Measurements from ENCODE around the gene NBAS. TPM values are rescaled to one million over a fixed set of nuclear protein-coding genes. Genes with fewer than 3 reads are reported as not detected.

Gene NBAS
- total and polyA plus RNA-seq, 9 donors: 25.8 to 48.9 (median 43.4) TPM

DNA sequence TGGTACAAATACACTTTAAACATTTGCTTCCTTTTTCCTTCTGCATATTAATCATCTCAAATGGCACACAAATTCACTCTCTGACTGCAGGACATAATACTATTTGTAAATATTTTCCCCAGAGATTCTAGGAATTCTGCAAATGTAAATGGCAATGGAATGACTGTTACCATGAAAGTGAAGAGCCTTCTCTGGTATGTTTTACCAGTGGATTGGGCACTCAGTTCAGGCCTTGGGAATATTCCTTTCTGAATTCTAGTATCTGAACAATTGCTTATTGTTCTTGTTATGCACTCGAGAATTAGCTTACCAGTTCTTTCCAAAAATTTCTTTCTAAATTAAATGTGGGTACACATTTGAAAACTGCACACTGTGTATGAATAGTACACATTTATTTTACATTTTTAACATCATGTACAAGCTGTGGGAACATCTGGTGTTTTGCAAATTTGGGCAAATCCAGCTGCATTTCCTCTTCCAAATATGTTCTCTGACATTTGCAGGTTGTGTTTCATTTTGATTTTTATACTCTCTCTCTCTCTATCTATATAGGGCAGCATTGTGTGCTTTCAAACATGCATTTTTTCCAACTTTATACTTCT lies 289.1 kb downstream of the NBAS start:
- Histone ChIP-seq H3K27ac (no peak overlapping the region), H3K9me3 (no peaks in the 10 kb centered on the region), H3K4me1 (ENCODE audit: insufficient read depth) (no peaks in the 10 kb centered on the region), H3K27me3 (no peaks in the 10 kb centered on the region), H3K4me3 (no peak overlapping the region), H3K36me3 (no peaks in the 10 kb centered on the region)
- WGBS, 3 donors: 18 to 41% (median 27%) methylated on average over 1 of the region's 1 CpG
- no peak for TF ChIP-seq POLR2A (IDR thresholded peaks at IDR 0.05)
- no peak for TF ChIP-seq EP300 (IDR thresholded peaks at IDR 0.05)
- TF ChIP-seq, protein P1, sequence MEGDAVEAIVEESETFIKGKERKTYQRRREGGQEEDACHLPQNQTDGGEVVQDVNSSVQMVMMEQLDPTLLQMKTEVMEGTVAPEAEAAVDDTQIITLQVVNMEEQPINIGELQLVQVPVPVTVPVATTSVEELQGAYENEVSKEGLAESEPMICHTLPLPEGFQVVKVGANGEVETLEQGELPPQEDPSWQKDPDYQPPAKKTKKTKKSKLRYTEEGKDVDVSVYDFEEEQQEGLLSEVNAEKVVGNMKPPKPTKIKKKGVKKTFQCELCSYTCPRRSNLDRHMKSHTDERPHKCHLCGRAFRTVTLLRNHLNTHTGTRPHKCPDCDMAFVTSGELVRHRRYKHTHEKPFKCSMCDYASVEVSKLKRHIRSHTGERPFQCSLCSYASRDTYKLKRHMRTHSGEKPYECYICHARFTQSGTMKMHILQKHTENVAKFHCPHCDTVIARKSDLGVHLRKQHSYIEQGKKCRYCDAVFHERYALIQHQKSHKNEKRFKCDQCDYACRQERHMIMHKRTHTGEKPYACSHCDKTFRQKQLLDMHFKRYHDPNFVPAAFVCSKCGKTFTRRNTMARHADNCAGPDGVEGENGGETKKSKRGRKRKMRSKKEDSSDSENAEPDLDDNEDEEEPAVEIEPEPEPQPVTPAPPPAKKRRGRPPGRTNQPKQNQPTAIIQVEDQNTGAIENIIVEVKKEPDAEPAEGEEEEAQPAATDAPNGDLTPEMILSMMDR (IDR thresholded peaks at IDR 0.05): no peak
- intact Hi-C loops (cut with DNase I): no loop called here
- no peak for DNase-seq

DNA sequence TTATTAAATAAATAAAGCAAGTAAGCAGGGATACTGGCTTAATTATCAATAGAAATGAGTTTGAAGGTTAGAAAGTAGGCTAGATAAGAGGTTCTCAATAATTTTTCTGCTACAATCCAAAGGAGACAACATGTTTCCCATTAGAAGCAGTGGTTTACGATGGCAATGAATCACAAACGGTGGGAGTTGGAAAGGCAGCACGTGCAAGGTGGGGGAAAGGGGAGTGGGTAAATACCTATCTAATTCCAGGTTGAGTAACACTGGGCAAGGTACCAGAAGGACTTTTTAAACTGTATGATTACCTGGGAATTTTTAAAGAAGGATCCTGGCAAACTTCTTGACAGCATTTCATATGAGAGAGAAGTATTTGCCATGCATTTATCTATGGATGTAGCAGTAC lies 289.9 kb downstream of the NBAS start:
- 46 to 57% (median 46%) methylated on average over 3 of the region's 3 CpGs for WGBS, 3 donors
- H3K27ac ChIP-seq: no peak overlapping the region
- DNase-seq: no peak
- no peaks in the 10 kb centered on the region for H3K36me3 ChIP-seq
- TF ChIP-seq, protein P1 (IDR thresholded peaks at IDR 0.05): no peak
- TF ChIP-seq POLR2A (IDR thresholded peaks at IDR 0.05): no peak
- TF ChIP-seq EP300 (IDR thresholded peaks at IDR 0.05): no peak
- H3K4me3 ChIP-seq: no peak overlapping the region
- H3K4me1 ChIP-seq (ENCODE audit: insufficient read depth): no peaks in the 10 kb centered on the region
- H3K27me3 ChIP-seq: no peaks in the 10 kb centered on the region
- no peaks in the 10 kb centered on the region for H3K9me3 ChIP-seq
- intact Hi-C loops (cut with DNase I): no loop called here

DNA sequence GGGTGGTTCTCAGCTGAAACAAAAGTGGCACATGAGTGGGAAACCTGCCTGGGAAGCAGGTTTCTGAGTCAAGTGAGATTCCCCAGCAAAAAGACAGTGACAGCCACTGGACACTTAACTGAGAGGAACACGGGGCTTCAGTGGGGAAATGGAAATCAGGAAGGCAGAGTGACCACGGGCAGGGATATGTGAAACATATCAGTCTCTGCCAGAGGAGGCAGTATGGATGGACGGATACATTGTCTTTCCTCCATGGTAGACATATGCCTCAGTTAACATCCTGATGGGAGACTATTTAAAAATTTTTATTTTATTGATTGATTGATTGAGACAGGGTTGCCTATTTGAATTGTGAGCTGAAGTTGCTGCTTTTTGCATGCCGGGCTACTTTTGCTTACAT lies 292.1 kb downstream of the NBAS start:
- H3K4me3 ChIP-seq: no peak overlapping the region
- no peaks in the 10 kb centered on the region for H3K36me3 ChIP-seq
- no peak overlapping the region for H3K27ac ChIP-seq
- H3K4me1 ChIP-seq (ENCODE audit: insufficient read depth): no peaks in the 10 kb centered on the region
- H3K27me3 ChIP-seq: no peaks in the 10 kb centered on the region
- H3K9me3 ChIP-seq: no peaks in the 10 kb centered on the region
- 94 to 96% (median 95%) methylated on average over 4 of the region's 4 CpGs for WGBS, 3 donors
- no peak for DNase-seq
- no peak for TF ChIP-seq EP300 (IDR thresholded peaks at IDR 0.05)
- TF ChIP-seq POLR2A (IDR thresholded peaks at IDR 0.05): no peak
- TF ChIP-seq, protein P1 (IDR thresholded peaks at IDR 0.05): no peak
- intact Hi-C loops (cut with DNase I): no loop called here

DNA sequence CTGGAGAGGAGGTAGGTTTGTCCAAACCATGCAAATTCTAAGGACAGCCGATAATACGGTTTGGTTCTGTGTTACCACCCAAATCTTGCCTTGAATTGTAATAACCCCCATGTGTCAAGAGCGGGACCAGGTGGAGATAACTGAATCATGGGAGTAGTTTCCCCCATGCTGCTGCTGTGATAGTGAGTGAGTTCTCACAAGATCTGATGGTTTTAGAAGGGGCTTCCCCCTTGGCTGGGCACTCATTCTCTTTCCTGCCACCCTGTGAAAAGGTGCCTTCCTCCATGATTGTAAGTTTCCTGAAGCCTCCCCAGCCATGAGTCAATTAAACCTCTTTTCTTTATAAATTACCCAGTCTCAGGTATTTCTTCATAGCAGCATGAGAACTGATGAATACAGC lies 295.2 kb downstream of the NBAS start:
- no peak for DNase-seq
- Histone ChIP-seq H3K4me1 (ENCODE audit: insufficient read depth) (peaks cover 1% of the 10 kb centered on the region), H3K27ac (no peak overlapping the region), H3K36me3 (no peaks in the 10 kb centered on the region), H3K27me3 (no peaks in the 10 kb centered on the region), H3K4me3 (no peak overlapping the region), H3K9me3 (no peaks in the 10 kb centered on the region)
- no peak for TF ChIP-seq POLR2A (IDR thresholded peaks at IDR 0.05)
- no peak for TF ChIP-seq EP300 (IDR thresholded peaks at IDR 0.05)
- TF ChIP-seq, protein P1 (IDR thresholded peaks at IDR 0.05): no peak
- 62 to 99% (median 92%) methylated on average over 3 of the region's 3 CpGs for WGBS, 3 donors
- intact Hi-C loops (cut with DNase I): no loop called here

Data from ovary (tissue), 9 donors.